ENCODE measurements around the gene PRKAR2B.
"Not testable (repeated sequence)": the region's sequence is repeated elsewhere in the genome, so short reads cannot be mapped to it uniquely, and the experiment has no call there.

PRKAR2B gene

GRCh38 chr7:107027208-107027607, 17.3 kb upstream of the PRKAR2B start:
- no peak for DNase-seq (ENCODE audit: low spot score)

GRCh38 chr7:107029061-107029763, 15.3 kb upstream of the PRKAR2B start:
- DNase-seq (ENCODE audit: low spot score) = no peak

- DNase-seq (ENCODE audit: low spot score) = no peak
These were observed 14.7 kb upstream of the PRKAR2B start for GRCh38 chr7:107029764-107030286.

GRCh38 chr7:107032050-107032449, 12.5 kb upstream of the PRKAR2B start:
- no peak for DNase-seq (ENCODE audit: low spot score)

GRCh38 chr7:107032720-107033438, 11.6 kb upstream of the PRKAR2B start:
- DNase-seq (ENCODE audit: low spot score) = no peak

- DNase-seq (ENCODE audit: low spot score) = no peak
These were observed 10.0 kb upstream of the PRKAR2B start for GRCh38 chr7:107034553-107034952.

GRCh38 chr7:107035446-107035845, 9.1 kb upstream of the PRKAR2B start:
- DNase-seq (ENCODE audit: low spot score) = peak; percentile 31

GRCh38 chr7:107036535-107036934, 8.0 kb upstream of the PRKAR2B start:
- DNase-seq (ENCODE audit: low spot score) = no peak

GRCh38 chr7:107037717-107038603, 6.5 kb upstream of the PRKAR2B start:
- no peak for DNase-seq (ENCODE audit: low spot score)

- DNase-seq (ENCODE audit: low spot score) = no peak
These were observed 5.2 kb upstream of the PRKAR2B start for GRCh38 chr7:107039199-107039900.

GRCh38 chr7:107041097-107041496, 3.4 kb upstream of the PRKAR2B start:
- no peak for DNase-seq (ENCODE audit: low spot score)

GRCh38 chr7:107041764-107042163, 2.7 kb upstream of the PRKAR2B start:
- not testable (repeated sequence) for DNase-seq (ENCODE audit: low spot score)

- not testable (repeated sequence) for DNase-seq (ENCODE audit: low spot score)
These were observed 2.1 kb upstream of the PRKAR2B start for GRCh38 chr7:107042326-107042910.

GRCh38 chr7:107043491-107043890, 1.0 kb upstream of the PRKAR2B start:
- no peak for DNase-seq (ENCODE audit: low spot score)

GRCh38 chr7:107043921-107044346, 571 bp upstream of the PRKAR2B start:
- DNase-seq (ENCODE audit: low spot score) = no peak

- no peak for DNase-seq (ENCODE audit: low spot score)
These were observed 873 bp downstream of the PRKAR2B start for GRCh38 chr7:107045195-107045960.

- DNase-seq (ENCODE audit: low spot score) = peak; percentile 64
These were observed 1.5 kb downstream of the PRKAR2B start for GRCh38 chr7:107045980-107046379.

- DNase-seq (ENCODE audit: low spot score) = no peak
These were observed 2.2 kb downstream of the PRKAR2B start for GRCh38 chr7:107046491-107047259.

GRCh38 chr7:107047902-107048782, 3.6 kb downstream of the PRKAR2B start:
- DNase-seq (ENCODE audit: low spot score) = no peak
